CD4-positive, alpha-beta memory T cell (primary cell): ENCODE results near the gene SMIM43. TPM values are rescaled to one million over a fixed set of nuclear protein-coding genes. Genes with fewer than 3 reads are reported as not detected.
"Not testable (repeated sequence)": the region's sequence is repeated elsewhere in the genome, so short reads cannot be mapped to it uniquely, and the experiment has no call there.

Experiments used
- CTCF ChIA-PET: fragments of 350-600 bp; sonication (Branson Sonifier 250); formaldehyde crosslinking; loops from one replicate; lab custom pipeline; 2021; ENCODE audit warnings: inconsistent platforms; ENCODE audit not compliant: partially characterized antibody; lab: Charles Lee
- POLR2A ChIA-PET: fragments of 350-600 bp; sonication (Branson Sonifier 250); formaldehyde crosslinking; loops from one replicate; lab custom pipeline; 2021; ENCODE audit not compliant: partially characterized antibody; lab: Charles Lee
- DNase-seq, 5 donors: peaks; one replicate each; pipeline versions ENCODE4 v3.0.0 to v3.0.0-alpha.2; 2020 to 2022; ENCODE audit warnings: mixed read lengths in 1 of 5
- H3K27ac ChIP-seq: one replicate; pipeline ENCODE4 v1.7.0; 2013; ENCODE audit warnings: low read depth, low read length
- H3K27me3 ChIP-seq: 2 replicates; pipeline ENCODE4 v1.7.0; 2013; ENCODE audit warnings: mild to moderate bottlenecking, low read length, moderate library complexity; ENCODE audit not compliant: insufficient read depth
- H3K36me3 ChIP-seq: 2 replicates; pipeline ENCODE4 v1.7.0; 2013; ENCODE audit warnings: mild to moderate bottlenecking, low read length, moderate library complexity; ENCODE audit not compliant: insufficient read depth
- H3K4me1 ChIP-seq: 2 replicates; pipeline ENCODE4 v1.7.0; 2013; ENCODE audit warnings: mild to moderate bottlenecking, low read length, moderate library complexity; ENCODE audit not compliant: insufficient read depth
- H3K4me3 ChIP-seq, 2 donors: one replicate each; pipeline ENCODE4 v1.7.0; 2013; ENCODE audit warnings: low read length in 2 of 2, mild to moderate bottlenecking in 1 of 2
- H3K9me3 ChIP-seq, 2 donors: one replicate each; pipeline ENCODE4 v1.7.0; 2013; ENCODE audit warnings: low read length in 2 of 2, control low read depth in 1 of 2; ENCODE audit not compliant: control insufficient read depth in 1 of 2
- H3K27ac Mint-ChIP-seq, 7 donors: one replicate each; pipeline ENCODE4 v1.8.0; 2020 to 2021; ENCODE audit warnings: mixed read lengths in 7 of 7, mild to moderate bottlenecking in 6 of 7, inconsistent platforms in 3 of 7, moderate library complexity in 3 of 7
- H3K27me3 Mint-ChIP-seq, 2 donors: one replicate each; pipeline ENCODE4 v1.8.0; 2020 to 2021; ENCODE audit warnings: mixed read lengths in 2 of 2
- H3K36me3 Mint-ChIP-seq, 2 donors: one replicate each; pipeline ENCODE4 v1.8.0; 2020 to 2021; ENCODE audit warnings: mixed read lengths in 2 of 2, inconsistent platforms in 1 of 2, mild to moderate bottlenecking in 1 of 2
- H3K4me1 Mint-ChIP-seq, 4 donors: one replicate each; pipeline ENCODE4 v1.8.0; 2020 to 2021; ENCODE audit warnings: mixed read lengths in 4 of 4, mild to moderate bottlenecking in 1 of 4
- H3K4me3 Mint-ChIP-seq, 8 donors: one replicate each; pipeline ENCODE4 v1.8.0; 2020 to 2021; ENCODE audit warnings: mixed read lengths in 8 of 8, mild to moderate bottlenecking in 7 of 8, moderate library complexity in 6 of 8, inconsistent platforms in 3 of 8
- H3K9me3 Mint-ChIP-seq, 8 donors: one replicate each; pipeline ENCODE4 v1.8.0; 2020 to 2021; ENCODE audit warnings: mixed read lengths in 8 of 8, mild to moderate bottlenecking in 5 of 8, inconsistent platforms in 3 of 8, moderate library complexity in 1 of 8
- intact Hi-C: fragments of 100-400 bp; cut with micrococcal nuclease; formaldehyde crosslinking; loops from one replicate; pipeline ENCODE4 v1.15.1; 2023
- polyA plus RNA-seq, 2 donors: library from polyadenylated mRNA; unstranded; fragments of 300-500 nt; fragmentation: Illumina TruSeq; gene quantifications; one replicate each; pipeline ENCODE4 v1.2.3, GENCODE V29; 2021
- total RNA-seq, 2 experiments: library from RNA; stranded (reverse); gene quantifications; one replicate each; pipeline ENCODE4 v1.2.3, GENCODE V29; 2021

The SMIM43 gene
- total and polyA plus RNA-seq, 4 experiments from 2014 or later, result not detected

GRCh38 chr4:121758925-121759568, 5.9 kb downstream of the SMIM43 start:
- no peak for DNase-seq
- Mint-ChIP-seq H3K36me3 (no peaks in the 10 kb centered on the region), H3K4me3 (no peak overlapping the region), H3K27ac (no peak overlapping the region), H3K9me3 (peaks cover 0 to 3% (median 0%) of the 10 kb centered on the region in 8 donors), H3K27me3 (peaks cover 30 to 38% of the 10 kb centered on the region in 2 donors), H3K4me1 (peaks cover 1 to 3% (median 2%) of the 10 kb centered on the region in 4 donors)
- H3K36me3 ChIP-seq, result no peaks in the 10 kb centered on the region
- no peaks in the 10 kb centered on the region for H3K9me3 ChIP-seq
- intact Hi-C loops, result no loop called here
- ChIA-PET CTCF (no interaction called here), POLR2A (no interaction called here)
- no peaks in the 10 kb centered on the region for H3K4me1 ChIP-seq
- peaks cover 8% of the 10 kb centered on the region for H3K27me3 ChIP-seq
- H3K4me3 ChIP-seq, result no peak overlapping the region
- no peak overlapping the region for H3K27ac ChIP-seq

GRCh38 chr4:121752142-121752541, 12.8 kb downstream of the SMIM43 start:
- H3K4me1 Mint-ChIP-seq, H3K36me3 Mint-ChIP-seq, H3K4me3 Mint-ChIP-seq, H3K27ac ChIP-seq, POLR2A ChIA-PET, H3K4me1 ChIP-seq, H3K36me3 ChIP-seq, H3K27me3 ChIP-seq, H3K9me3 ChIP-seq, CTCF ChIA-PET, H3K9me3 Mint-ChIP-seq, intact Hi-C loops, DNase-seq, H3K27ac Mint-ChIP-seq, H3K4me3 ChIP-seq: not testable (repeated sequence)
- H3K27me3 Mint-ChIP-seq, result peaks cover 19 to 42% of the 10 kb centered on the region in 2 donors

- Mint-ChIP-seq H3K27me3 (peaks cover 5 to 28% of the 10 kb centered on the region in 2 donors), H3K36me3 (no peaks in the 10 kb centered on the region), H3K4me1 (no peaks in the 10 kb centered on the region), H3K27ac (no peak overlapping the region), H3K4me3 (no peak overlapping the region), H3K9me3 (peaks cover 0 to 11% (median 0%) of the 10 kb centered on the region in 8 donors)
- no peak for DNase-seq
- H3K27me3 ChIP-seq, result no peaks in the 10 kb centered on the region
- H3K4me1 ChIP-seq, result no peaks in the 10 kb centered on the region
- no peaks in the 10 kb centered on the region for H3K9me3 ChIP-seq
- no peaks in the 10 kb centered on the region for H3K36me3 ChIP-seq
- intact Hi-C loops, result no loop called here
- ChIA-PET POLR2A (no interaction called here), CTCF (no interaction called here)
- no peak overlapping the region for H3K27ac ChIP-seq
- no peak overlapping the region for H3K4me3 ChIP-seq
These were observed 15.7 kb downstream of the SMIM43 start for GRCh38 chr4:121749225-121749624.

GRCh38 chr4:121742794-121743193, 22.2 kb downstream of the SMIM43 start:
- no peak overlapping the region for H3K27ac ChIP-seq
- no peak overlapping the region for H3K4me3 ChIP-seq
- no peaks in the 10 kb centered on the region for H3K27me3 ChIP-seq
- Mint-ChIP-seq H3K36me3 (no peaks in the 10 kb centered on the region), H3K4me1 (no peaks in the 10 kb centered on the region), H3K4me3 (no peak overlapping the region), H3K27ac (peak overlapping the region in 1 of 7 donors; percentile 13), H3K27me3 (peaks cover 0 to 1% of the 10 kb centered on the region in 2 donors), H3K9me3 (peaks cover 0 to 8% (median 0%) of the 10 kb centered on the region in 8 donors)
- no peaks in the 10 kb centered on the region for H3K4me1 ChIP-seq
- POLR2A ChIA-PET, result no interaction called here
- no peaks in the 10 kb centered on the region for H3K9me3 ChIP-seq
- intact Hi-C loops, result no loop called here
- CTCF ChIA-PET, result interaction anchor here (0.8 kb wide), 1 partner anchor 11 kb away, joined by 3 read pairs; no protein-coding TSS in a partner anchor
- H3K36me3 ChIP-seq, result no peaks in the 10 kb centered on the region
- DNase-seq, result no peak

GRCh38 chr4:121741751-121742150, 23.2 kb downstream of the SMIM43 start:
- CTCF ChIA-PET, result interaction anchor here (0.7 to 0.8 kb wide), 2 partner anchors 10 to 17 kb away, joined by 3 read pairs; no protein-coding TSS in a partner anchor

GRCh38 chr4:121740796-121741409, 24.1 kb downstream of the SMIM43 start:
- POLR2A ChIA-PET, result no interaction called here
- H3K27ac Mint-ChIP-seq, result no peak overlapping the region
- H3K27me3 Mint-ChIP-seq, result peaks cover 1 to 2% of the 10 kb centered on the region in 2 donors
- Histone ChIP-seq H3K36me3 (no peaks in the 10 kb centered on the region), H3K27me3 (no peaks in the 10 kb centered on the region), H3K27ac (no peak overlapping the region), H3K4me1 (no peaks in the 10 kb centered on the region), H3K4me3 (no peak overlapping the region), H3K9me3 (no peaks in the 10 kb centered on the region)
- no peak for DNase-seq
- no peaks in the 10 kb centered on the region for H3K36me3 Mint-ChIP-seq
- H3K9me3 Mint-ChIP-seq, result peaks cover 0 to 5% (median 0%) of the 10 kb centered on the region in 8 donors
- intact Hi-C loops, result no loop called here
- CTCF ChIA-PET, result interaction anchor here (0.7 kb wide), 1 partner anchor 16 kb away, joined by 3 read pairs; no protein-coding TSS in a partner anchor
- no peak overlapping the region for H3K4me3 Mint-ChIP-seq
- no peaks in the 10 kb centered on the region for H3K4me1 Mint-ChIP-seq

More at GRCh38 chr4:121741751-121742150, 23.2 kb downstream of the SMIM43 start:
- peaks cover 0 to 8% (median 0%) of the 10 kb centered on the region in 8 donors for H3K9me3 Mint-ChIP-seq
- H3K36me3 ChIP-seq, result no peaks in the 10 kb centered on the region
- no peaks in the 10 kb centered on the region for H3K36me3 Mint-ChIP-seq
- H3K27ac Mint-ChIP-seq, result no peak overlapping the region
- intact Hi-C loops, result no loop called here
- H3K27me3 ChIP-seq, result no peaks in the 10 kb centered on the region
- no peaks in the 10 kb centered on the region for H3K4me1 Mint-ChIP-seq
- POLR2A ChIA-PET, result no interaction called here
- H3K27ac ChIP-seq, result no peak overlapping the region
- H3K27me3 Mint-ChIP-seq, result peaks cover 1 to 2% of the 10 kb centered on the region in 2 donors
- no peak overlapping the region for H3K4me3 ChIP-seq
- no peak overlapping the region for H3K4me3 Mint-ChIP-seq
- H3K9me3 ChIP-seq, result no peaks in the 10 kb centered on the region
- DNase-seq, result no peak
- H3K4me1 ChIP-seq, result no peaks in the 10 kb centered on the region

- H3K36me3 Mint-ChIP-seq, result no peaks in the 10 kb centered on the region
- no peaks in the 10 kb centered on the region for H3K9me3 ChIP-seq
- intact Hi-C loops, result no loop called here
- H3K27me3 Mint-ChIP-seq, result peaks cover 1 to 5% of the 10 kb centered on the region in 2 donors
- H3K27ac ChIP-seq, result no peak overlapping the region
- POLR2A ChIA-PET, result interaction anchor here (0.6 kb wide), 1 partner anchor 255 kb away, joined by 3 read pairs; no protein-coding TSS in a partner anchor
- no peak overlapping the region for H3K27ac Mint-ChIP-seq
- DNase-seq, result no peak
- H3K9me3 Mint-ChIP-seq, result no peaks in the 10 kb centered on the region
- H3K4me1 ChIP-seq, result no peaks in the 10 kb centered on the region
- H3K4me3 Mint-ChIP-seq, result no peak overlapping the region
- no peaks in the 10 kb centered on the region for H3K4me1 Mint-ChIP-seq
- CTCF ChIA-PET, result no interaction called here
- H3K27me3 ChIP-seq, result no peaks in the 10 kb centered on the region
- no peaks in the 10 kb centered on the region for H3K36me3 ChIP-seq
- H3K4me3 ChIP-seq, result no peak overlapping the region
These were observed 25.4 kb downstream of the SMIM43 start for GRCh38 chr4:121739575-121739974.
